Measurements from ENCODE around the gene CHAC1. TPM values are rescaled to one million over a fixed set of nuclear protein-coding genes. Genes with fewer than 3 reads are reported as not detected.

CHAC1 gene
- polyA plus RNA-seq, 1 experiment, result 155 TPM

- no peak for DNase-seq (ENCODE audit: low read depth)
- POLR2A ChIA-PET, result no interaction called here
- H3K4me3 ChIP-seq (ENCODE audit: low read depth, low read length), result no peak overlapping the region
- no peak for TF ChIP-seq CTCF (IDR thresholded peaks at IDR 0.05; ENCODE audit: insufficient read depth, low read depth, low read length)
- CTCF ChIA-PET, result interaction anchor here (2.0 kb wide), 1 partner anchor 54 kb away, joined by 6 read pairs; no protein-coding TSS in a partner anchor
- peaks cover 5% of the 10 kb centered on the region; the same call in 1 of the 2 replicates for H3K36me3 ChIP-seq (ENCODE audit: control insufficient read depth, insufficient read depth, low read length)
- H3K27me3 ChIP-seq (ENCODE audit: control insufficient read depth, insufficient read depth, low read length), result no peaks in the 10 kb centered on the region
Measured at GRCh38 chr15:40995656-40996055, 42.4 kb downstream of the CHAC1 start.

- TF ChIP-seq CTCF (IDR thresholded peaks at IDR 0.05; ENCODE audit: insufficient read depth, low read depth, low read length), result no peak
- peak; percentile 60 for DNase-seq (ENCODE audit: low read depth)
- CTCF ChIA-PET, result interaction anchor here (0.8 to 1.2 kb wide), 5 partner anchors 12 to 93 kb away, joined by 3 to 5 read pairs (median 4); partner anchors contain the start of gene CHAC1
- H3K27me3 ChIP-seq (ENCODE audit: control insufficient read depth, insufficient read depth, low read length), result no peaks in the 10 kb centered on the region
- H3K4me3 ChIP-seq (ENCODE audit: low read depth, low read length), result no peak overlapping the region
- H3K36me3 ChIP-seq (ENCODE audit: control insufficient read depth, insufficient read depth, low read length), result 0 out of 2 replicates have a peak, but pooled peaks cover 6% of the 10 kb centered on the region
- POLR2A ChIA-PET, result interaction anchor here (0.6 kb wide), 1 partner anchor 45 kb away, joined by 3 read pairs; no protein-coding TSS in a partner anchor
Measured at GRCh38 chr15:40999190-40999589, 45.9 kb downstream of the CHAC1 start.

GRCh38 chr15:41001524-41002214 lies 48.4 kb downstream of the CHAC1 start:
- CTCF ChIA-PET, result interaction anchor here (0.9 to 1.0 kb wide), 2 partner anchors 10 to 99 kb away, joined by 3 to 5 read pairs; no protein-coding TSS in a partner anchor
- TF ChIP-seq CTCF (IDR thresholded peaks at IDR 0.05; ENCODE audit: insufficient read depth, low read depth, low read length), result no peak
- POLR2A ChIA-PET, result no interaction called here
- DNase-seq (ENCODE audit: low read depth), result no peak
- no peak overlapping the region for H3K4me3 ChIP-seq (ENCODE audit: low read depth, low read length)
- no peaks in the 10 kb centered on the region for H3K27me3 ChIP-seq (ENCODE audit: control insufficient read depth, insufficient read depth, low read length)
- H3K36me3 ChIP-seq (ENCODE audit: control insufficient read depth, insufficient read depth, low read length), result peaks cover 7% of the 10 kb centered on the region; the same call in 1 of the 2 replicates

GRCh38 chr15:41004490-41004889 lies 51.2 kb downstream of the CHAC1 start:
- TF ChIP-seq CTCF (IDR thresholded peaks at IDR 0.05; ENCODE audit: insufficient read depth, low read depth, low read length), result no peak
- no peak overlapping the region for H3K4me3 ChIP-seq (ENCODE audit: low read depth, low read length)
- H3K27me3 ChIP-seq (ENCODE audit: control insufficient read depth, insufficient read depth, low read length), result no peaks in the 10 kb centered on the region
- ChIA-PET CTCF (interaction anchor here (0.7 to 1.4 kb wide), 2 partner anchors 18 to 99 kb away, joined by 3 to 4 read pairs; no protein-coding TSS in a partner anchor), POLR2A (no interaction called here)
- DNase-seq (ENCODE audit: low read depth), result no peak
- peaks cover 5% of the 10 kb centered on the region for H3K36me3 ChIP-seq (ENCODE audit: control insufficient read depth, insufficient read depth, low read length)

Small RNAs within 50 kb of the gene (small RNA-seq; reads per million reads assigned to genes)
- not detected for gene ISCA1P4 (ENCODE audit: insufficient read length, low read depth, low replicate concordance)

Other genes starting within 250 kb of the CHAC1 start
- gene RMDN3, start 198.2 kb upstream of the CHAC1 start, polyA plus RNA-seq (2011; rRNA removed), result 25.1 and 28.3 TPM in 2 replicates
- 2.5 and 3.1 TPM in 2 replicates for gene GCHFR, start 189.4 kb upstream of the CHAC1 start, polyA plus RNA-seq (2011; rRNA removed)
- gene C15orf62, start 183.5 kb upstream of the CHAC1 start, polyA plus RNA-seq (2011; rRNA removed), result 0.04 TPM in 1 of 2 replicates, not detected in the other
- 22.6 and 31.9 TPM in 2 replicates for gene ZFYVE19, start 146.4 kb upstream of the CHAC1 start, polyA plus RNA-seq (2011; rRNA removed)
- gene DNAJC17, start 146.0 kb upstream of the CHAC1 start, polyA plus RNA-seq (2011; rRNA removed), result 30.8 and 37.1 TPM in 2 replicates
- gene PPP1R14D, start 124.8 kb upstream of the CHAC1 start, polyA plus RNA-seq (2011; rRNA removed), result not detected in 2 replicates
- 0.22 and 1.1 TPM in 2 replicates for gene SPINT1, start 109.4 kb upstream of the CHAC1 start, polyA plus RNA-seq (2011; rRNA removed)
- gene RHOV, start 79.2 kb upstream of the CHAC1 start, polyA plus RNA-seq (2011; rRNA removed), result 0.13 and 0.28 TPM in 2 replicates
- 18.2 and 28.4 TPM in 2 replicates for gene VPS18, start 59.0 kb upstream of the CHAC1 start, polyA plus RNA-seq (2011; rRNA removed)
- gene DLL4, start 24.1 kb upstream of the CHAC1 start, polyA plus RNA-seq (2011; rRNA removed), result 0.32 and 0.47 TPM in 2 replicates
- 4.3 and 5.2 TPM in 2 replicates for gene INO80, start 162.8 kb downstream of the CHAC1 start, polyA plus RNA-seq (2011; rRNA removed)